SJCRH30 (cell line): ENCODE measurements around the gene INCENP. TPM values are rescaled to one million over a fixed set of nuclear protein-coding genes. Genes with fewer than 3 reads are reported as not detected.

ENCODE experiments used
- DNase-seq, 2 experiments: peaks; one replicate each; pipeline ENCODE4 v3.0.0-alpha.2; 2015 to 2020
- H3K27ac ChIP-seq: fragments of 250-450 bp; sonication (Bioruptor Pico); 2 replicates; pipeline ENCODE4 v1.5.1; 2020; ENCODE audit warnings: mild to moderate bottlenecking, moderate library complexity
- H3K27me3 ChIP-seq: fragments of 250-450 bp; sonication (Bioruptor Pico); 2 replicates; pipeline ENCODE4 v1.5.1; 2020; ENCODE audit warnings: mild to moderate bottlenecking, moderate library complexity
- H3K36me3 ChIP-seq: fragments of 250-450 bp; sonication (Bioruptor Pico); 2 replicates; pipeline ENCODE4 v1.5.1; 2020; ENCODE audit warnings: mild to moderate bottlenecking, moderate library complexity
- H3K4me1 ChIP-seq: fragments of 250-450 bp; sonication (Bioruptor Pico); 2 replicates; pipeline ENCODE4 v1.5.1; 2020; ENCODE audit warnings: mild to moderate bottlenecking, moderate library complexity
- H3K4me3 ChIP-seq: fragments of 250-450 bp; sonication (Bioruptor Pico); 2 replicates; pipeline ENCODE4 v1.5.1; 2020; ENCODE audit warnings: mild to moderate bottlenecking, moderate library complexity
- H3K9me3 ChIP-seq: fragments of 250-450 bp; sonication (Bioruptor Pico); replicated peaks from 2 replicates; pipeline ENCODE4 v1.5.1; 2020; ENCODE audit warnings: mild to moderate bottlenecking, moderate library complexity
- total RNA-seq: library from RNA; depleted of rRNA; stranded (reverse); fragments of >200 nt; shearing (Covaris generic); gene quantifications from 2 replicates; pipeline ENCODE4 v1.2.3, GENCODE V29; 2014

The INCENP gene
- total RNA-seq, 1 experiment from 2014 or later, result 118 TPM

- no peak overlapping the region for H3K27ac ChIP-seq
- no peaks in the 10 kb centered on the region for H3K4me1 ChIP-seq
- H3K36me3 ChIP-seq, result no peaks in the 10 kb centered on the region
- no peaks in the 10 kb centered on the region for H3K27me3 ChIP-seq
- 0 out of 2 replicates have a peak, but pooled peaks cover 2% of the 10 kb centered on the region for H3K9me3 ChIP-seq
- no peak for DNase-seq
- no peak overlapping the region for H3K4me3 ChIP-seq
Observed at GRCh38 chr11:62115085-62115694, 8.6 kb upstream of the INCENP start.

DNA sequence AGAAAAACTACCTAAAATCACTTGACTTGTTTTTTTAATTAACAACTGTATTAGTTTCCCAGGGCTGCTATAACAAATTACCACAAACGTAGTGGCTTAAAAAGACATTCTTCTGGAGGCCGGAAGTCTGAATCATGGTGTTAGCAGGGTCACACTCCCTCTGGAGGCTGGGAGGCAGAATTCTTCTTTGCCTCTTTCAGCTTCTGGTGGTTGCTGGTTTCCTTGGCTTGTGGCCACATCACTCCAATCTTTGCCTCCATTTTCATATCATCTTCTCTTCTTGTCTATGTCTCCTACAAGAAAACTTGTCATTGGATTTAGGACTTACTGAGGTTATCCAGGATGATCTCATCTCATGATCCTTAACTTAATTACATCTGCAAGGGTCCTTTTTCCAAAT lies 7.4 kb upstream of the INCENP start:
- Histone ChIP-seq H3K9me3 (0 out of 2 replicates have a peak, but pooled peaks cover 2% of the 10 kb centered on the region), H3K36me3 (no peaks in the 10 kb centered on the region), H3K4me1 (no peaks in the 10 kb centered on the region), H3K27me3 (no peaks in the 10 kb centered on the region), H3K27ac (no peak overlapping the region), H3K4me3 (no peak overlapping the region)
- DNase-seq, result no peak

- H3K36me3 ChIP-seq, result no peaks in the 10 kb centered on the region
- 0 out of 2 replicates have a peak, but pooled peaks cover 2% of the 10 kb centered on the region for H3K9me3 ChIP-seq
- no peak for DNase-seq
- no peak overlapping the region for H3K4me3 ChIP-seq
- no peaks in the 10 kb centered on the region for H3K27me3 ChIP-seq
- no peak overlapping the region for H3K27ac ChIP-seq
- H3K4me1 ChIP-seq, result no peaks in the 10 kb centered on the region
Observed at GRCh38 chr11:62119569-62119968, 4.2 kb upstream of the INCENP start.

DNA sequence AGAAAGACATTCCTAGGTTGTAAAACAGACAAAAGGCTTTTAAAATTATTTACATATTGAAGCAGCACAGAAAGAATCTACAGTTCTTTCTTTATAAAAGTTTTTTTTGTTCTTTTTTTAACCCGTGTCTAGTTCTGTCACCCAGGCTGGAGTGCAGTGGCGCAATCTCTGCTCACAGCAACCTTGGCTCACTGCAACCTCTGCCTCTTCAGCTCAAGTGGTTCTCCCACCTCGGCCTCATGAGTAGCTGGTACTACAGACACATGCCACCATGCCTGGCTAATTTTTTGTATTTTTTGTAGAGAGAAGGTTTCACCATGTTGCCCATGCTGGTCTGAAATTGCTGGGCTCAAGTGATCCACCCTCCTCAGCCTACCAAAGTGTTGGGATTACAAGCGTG lies 3.8 kb upstream of the INCENP start:
- DNase-seq, result no peak

GRCh38 chr11:62120431-62120830 lies 3.4 kb upstream of the INCENP start:
- H3K36me3 ChIP-seq, result no peaks in the 10 kb centered on the region
- no peak overlapping the region for H3K4me3 ChIP-seq
- H3K27me3 ChIP-seq, result no peaks in the 10 kb centered on the region
- H3K4me1 ChIP-seq, result no peaks in the 10 kb centered on the region; the same call in 1 of the 2 replicates
- H3K27ac ChIP-seq, result no peak overlapping the region
- 0 out of 2 replicates have a peak, but pooled peaks cover 2% of the 10 kb centered on the region for H3K9me3 ChIP-seq
- no peak for DNase-seq

More for the DNA sequence above, 3.8 kb upstream of the INCENP start:
- 0 out of 2 replicates have a peak, but pooled peaks cover 2% of the 10 kb centered on the region for H3K9me3 ChIP-seq
- H3K36me3 ChIP-seq, result no peaks in the 10 kb centered on the region
- H3K27me3 ChIP-seq, result no peaks in the 10 kb centered on the region
- H3K27ac ChIP-seq, result no peak overlapping the region
- no peaks in the 10 kb centered on the region for H3K4me1 ChIP-seq
- H3K4me3 ChIP-seq, result no peak overlapping the region

- no peaks in the 10 kb centered on the region for H3K27me3 ChIP-seq
- no peak for DNase-seq
- H3K4me3 ChIP-seq, result no peak overlapping the region
- peaks cover 6% of the 10 kb centered on the region for H3K4me1 ChIP-seq
- no peak overlapping the region for H3K27ac ChIP-seq
- H3K9me3 ChIP-seq, result 0 out of 2 replicates have a peak, but pooled peaks cover 2% of the 10 kb centered on the region
- no peaks in the 10 kb centered on the region; the same call in 1 of the 2 replicates for H3K36me3 ChIP-seq
Observed at GRCh38 chr11:62122076-62122475, 1.7 kb upstream of the INCENP start.

- no peaks in the 10 kb centered on the region for H3K9me3 ChIP-seq
- peaks cover 6% of the 10 kb centered on the region for H3K4me1 ChIP-seq
- H3K36me3 ChIP-seq, result peaks cover 16% of the 10 kb centered on the region
- H3K27ac ChIP-seq, result peak overlapping the region; percentile 88
- no peaks in the 10 kb centered on the region for H3K27me3 ChIP-seq
- peak; percentile 56 to 57 for DNase-seq
- H3K4me3 ChIP-seq, result peak overlapping the region; percentile 86
Observed at GRCh38 chr11:62124186-62125113, 639 bp downstream of the INCENP start.

GRCh38 chr11:62125316-62125715 lies 1.5 kb downstream of the INCENP start:
- peaks cover 24% of the 10 kb centered on the region for H3K36me3 ChIP-seq
- H3K4me3 ChIP-seq, result peak overlapping the region; percentile 86
- no peaks in the 10 kb centered on the region for H3K9me3 ChIP-seq
- peaks cover 6% of the 10 kb centered on the region for H3K4me1 ChIP-seq
- no peaks in the 10 kb centered on the region for H3K27me3 ChIP-seq
- H3K27ac ChIP-seq, result peak overlapping the region; percentile 88
- DNase-seq, result peak in 1 of 2 experiments; percentile 45

- DNase-seq, result peak; percentile 86 to 96
- Histone ChIP-seq H3K9me3 (no peaks in the 10 kb centered on the region), H3K27me3 (no peaks in the 10 kb centered on the region), H3K4me3 (peak overlapping the region; percentile 86), H3K27ac (peak overlapping the region; percentile 88), H3K36me3 (peaks cover 29% of the 10 kb centered on the region), H3K4me1 (peaks cover 6% of the 10 kb centered on the region)
Observed at GRCh38 chr11:62125881-62126280, 2.1 kb downstream of the INCENP start.

DNA sequence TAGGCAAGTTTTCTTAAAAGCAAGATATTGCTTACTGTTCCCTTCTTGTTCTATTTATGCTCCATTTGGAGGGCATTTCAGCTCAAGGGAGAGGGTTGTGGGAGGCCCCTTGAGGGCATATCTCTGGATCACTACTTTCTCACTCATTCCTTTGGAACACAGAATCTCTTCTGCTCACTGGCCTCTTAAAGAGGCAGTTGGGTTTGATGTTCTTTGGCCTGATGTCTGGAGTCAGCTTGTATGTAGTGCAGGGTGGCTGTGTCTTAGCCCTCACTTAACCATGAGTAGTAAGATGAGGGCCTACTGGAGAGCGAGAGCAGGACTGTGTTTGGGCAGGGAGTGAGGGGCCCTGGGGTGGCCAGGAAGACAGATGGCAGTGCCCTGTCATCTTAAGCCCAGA lies 3.6 kb downstream of the INCENP start:
- Histone ChIP-seq H3K4me1 (peaks cover 6% of the 10 kb centered on the region), H3K9me3 (no peaks in the 10 kb centered on the region), H3K4me3 (no peak overlapping the region), H3K27me3 (no peaks in the 10 kb centered on the region), H3K27ac (no peak overlapping the region), H3K36me3 (peaks cover 41% of the 10 kb centered on the region)
- no peak for DNase-seq

DNA sequence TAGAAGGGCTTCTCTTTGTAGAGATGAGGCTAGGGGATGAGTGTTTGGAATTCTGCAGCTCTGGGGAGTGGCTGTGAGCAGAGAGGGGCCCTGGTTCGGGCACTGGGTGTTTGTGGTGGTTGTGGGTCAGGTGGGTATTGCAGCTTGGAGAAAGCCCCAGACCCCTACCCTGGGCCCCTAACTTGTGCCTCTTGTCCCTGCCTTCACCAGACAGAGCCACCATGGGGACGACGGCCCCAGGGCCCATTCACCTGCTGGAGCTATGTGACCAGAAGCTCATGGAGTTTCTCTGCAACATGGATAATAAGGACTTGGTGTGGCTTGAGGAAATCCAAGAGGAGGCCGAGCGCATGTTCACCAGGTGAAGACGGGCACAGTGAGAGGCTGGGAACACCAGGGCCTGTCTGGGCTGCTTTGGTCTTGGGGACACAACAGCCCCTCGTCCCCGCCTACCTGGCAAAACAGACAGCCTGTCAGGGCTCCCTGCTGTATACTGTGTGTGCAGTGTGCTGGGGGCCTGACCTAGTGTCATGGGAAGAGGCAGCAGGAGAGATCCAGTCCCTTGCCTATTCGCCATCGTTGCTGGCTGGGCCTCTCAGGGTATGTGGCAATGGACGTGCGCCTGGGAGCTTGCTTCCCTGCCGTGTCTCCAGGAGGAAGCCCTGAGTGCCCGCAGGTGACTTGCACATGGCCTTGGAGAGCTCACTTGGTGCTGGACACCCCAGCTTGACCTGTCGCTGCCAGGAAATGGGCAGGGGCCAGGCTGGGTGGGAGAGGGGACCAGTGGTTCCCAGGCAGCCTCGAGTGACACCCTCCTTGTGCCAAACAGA lies 4.3 kb downstream of the INCENP start:
- no peak overlapping the region for H3K27ac ChIP-seq
- H3K9me3 ChIP-seq, result no peaks in the 10 kb centered on the region
- peaks cover 43% of the 10 kb centered on the region for H3K36me3 ChIP-seq
- no peaks in the 10 kb centered on the region for H3K27me3 ChIP-seq
- DNase-seq, result no peak
- H3K4me1 ChIP-seq, result peaks cover 6% of the 10 kb centered on the region
- no peak overlapping the region for H3K4me3 ChIP-seq

DNA sequence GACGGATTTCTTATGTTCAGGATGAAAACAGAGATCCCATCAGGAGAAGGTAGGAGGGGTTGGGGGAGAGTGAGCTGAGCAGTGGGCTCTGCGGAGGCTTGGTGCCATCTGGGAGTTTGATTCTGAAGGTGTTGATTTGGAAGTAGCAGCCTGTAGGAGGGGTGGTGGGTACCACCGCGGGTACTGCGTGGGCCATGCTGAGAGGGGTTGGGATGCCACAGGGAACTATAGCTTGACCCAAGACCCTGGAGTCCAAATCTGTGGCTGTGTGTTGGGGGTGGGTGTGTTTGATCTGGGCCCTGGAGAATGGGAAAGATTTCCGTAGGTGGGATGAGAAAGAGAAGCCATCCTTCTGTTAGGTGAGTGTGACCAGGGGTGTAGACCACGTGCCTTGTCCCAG lies 5.0 kb downstream of the INCENP start:
- Histone ChIP-seq H3K9me3 (no peaks in the 10 kb centered on the region), H3K36me3 (peaks cover 43% of the 10 kb centered on the region), H3K4me3 (no peak overlapping the region), H3K27ac (no peak overlapping the region), H3K27me3 (no peaks in the 10 kb centered on the region), H3K4me1 (peaks cover 6% of the 10 kb centered on the region)
- DNase-seq, result no peak

DNA sequence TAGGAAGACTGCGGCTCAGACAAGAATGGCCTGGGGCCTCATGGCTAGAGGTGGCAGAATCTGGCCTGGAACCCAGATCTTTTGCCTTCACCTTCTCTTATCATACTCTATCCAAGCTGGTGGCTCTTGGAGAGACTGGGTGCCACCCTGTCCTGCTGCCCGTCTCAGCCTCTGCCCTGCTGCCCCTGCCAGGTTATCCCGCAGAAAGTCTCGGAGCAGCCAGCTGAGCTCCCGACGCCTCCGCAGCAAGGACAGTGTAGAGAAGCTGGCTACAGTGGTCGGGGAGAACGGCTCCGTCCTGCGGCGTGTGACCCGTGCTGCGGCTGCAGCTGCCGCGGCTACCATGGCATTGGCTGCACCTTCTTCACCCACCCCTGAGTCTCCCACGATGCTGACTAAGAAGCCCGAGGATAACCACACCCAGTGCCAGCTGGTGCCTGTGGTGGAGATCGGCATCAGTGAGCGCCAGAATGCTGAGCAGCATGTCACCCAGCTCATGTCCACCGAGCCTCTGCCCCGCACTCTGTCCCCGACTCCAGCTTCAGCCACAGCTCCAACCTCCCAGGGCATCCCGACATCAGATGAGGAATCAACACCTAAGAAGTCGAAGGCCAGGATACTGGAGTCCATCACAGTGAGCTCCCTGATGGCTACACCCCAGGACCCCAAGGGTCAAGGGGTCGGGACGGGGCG lies 5.9 kb downstream of the INCENP start:
- Histone ChIP-seq H3K36me3 (peaks cover 43% of the 10 kb centered on the region), H3K9me3 (no peaks in the 10 kb centered on the region), H3K4me3 (no peak overlapping the region), H3K27me3 (no peaks in the 10 kb centered on the region), H3K27ac (no peak overlapping the region), H3K4me1 (peaks cover 6% of the 10 kb centered on the region)
- DNase-seq, result no peak
